Measurements from ENCODE around the gene HELZ2.
"Not testable (repeated sequence)": the region's sequence is repeated elsewhere in the genome, so short reads cannot be mapped to it uniquely, and the experiment has no call there.

- TF ChIP-seq CTCF (IDR thresholded peaks at IDR 0.05 in 2 of 3, conservative IDR thresholded peaks at IDR 0.05 in 1 of 3; ENCODE audit: control insufficient read depth in 2 of 3, extremely low read depth in 1 of 3, insufficient read depth in 1 of 3, low read depth in 3 of 3, low read length in 3 of 3); RAD21 (IDR thresholded peaks at IDR 0.05; ENCODE audit: insufficient read depth, low read depth, low read length); POLR2AphosphoS5 (IDR thresholded peaks at IDR 0.05; ENCODE audit: low read length); NR2C2 (IDR thresholded peaks at IDR 0.05; ENCODE audit: borderline replicate concordance, control insufficient read depth, insufficient read length, low read depth); IKZF1 (conservative IDR thresholded peaks at IDR 0.05); FOS (IDR thresholded peaks at IDR 0.05; ENCODE audit: borderline replicate concordance, extremely low read depth, insufficient read length); MYC (IDR thresholded peaks at IDR 0.05; ENCODE audit: insufficient read depth, insufficient read length, insufficient replicate concordance, low read length, severe bottlenecking); NR2C1 (IDR thresholded peaks at IDR 0.05); SUZ12 (IDR thresholded peaks at IDR 0.05; ENCODE audit: unreplicated experiment): not testable (repeated sequence)
Observed at GRCh38 chr20:63571087-63571478, 3.0 kb downstream of the HELZ2 start.

Measured in GM12878 (cell line).